ENCODE data around the gene RSPO4. TPM values are rescaled to one million over a fixed set of nuclear protein-coding genes. Genes with fewer than 3 reads are reported as not detected.

RSPO4 gene
- total RNA-seq, 1 experiment from 2014 or later = 6.7 TPM

- H3T11ph ChIP-seq (ENCODE audit: low read length) = no peak overlapping the region
- H3K79me2 ChIP-seq (ENCODE audit: insufficient read depth, low read length) = no peaks in the 10 kb centered on the region
- H3K9ac ChIP-seq (ENCODE audit: extremely low read depth, insufficient read length, low read length) = no peak overlapping the region
- DNase-seq = peak; percentile 86
- H4K20me1 ChIP-seq (ENCODE audit: control insufficient read depth, insufficient read depth, insufficient read length) = no peaks in the 10 kb centered on the region
- no peak overlapping the region for H2BK5ac ChIP-seq (ENCODE audit: insufficient read length, low read length)
- H3K4me1 Mint-ChIP-seq = peaks cover 9 to 32% of the 10 kb centered on the region in 2 experiments
- H3K79me1 ChIP-seq (ENCODE audit: insufficient read depth, low read depth, low read length, poor library complexity, severe bottlenecking) = no peaks in the 10 kb centered on the region
- peak overlapping the region in 1 of 3 experiments; percentile 72; a peak in 1 of 7 replicates for H3K27ac Mint-ChIP-seq
- no peak overlapping the region for H3K14ac ChIP-seq (ENCODE audit: insufficient read depth, low read length)
- no peak overlapping the region for H3K4me2 ChIP-seq (ENCODE audit: insufficient read depth, insufficient read length, low read length)
- no peaks in the 10 kb centered on the region for H3K23me2 ChIP-seq (ENCODE audit: insufficient read length, low read depth, low read length, poor library complexity, severe bottlenecking)
- H3K23ac ChIP-seq (ENCODE audit: insufficient read length, low read depth, low read length) = no peak overlapping the region
- no peak overlapping the region for H4K5ac ChIP-seq (ENCODE audit: insufficient read length, low read depth, low read length)
- no peak overlapping the region for H2BK120ac ChIP-seq (ENCODE audit: low read depth, low read length, poor library complexity, severe bottlenecking)
- no peak overlapping the region for H3K4me3 Mint-ChIP-seq
- H2BK12ac ChIP-seq (ENCODE audit: insufficient read length, low read depth, low read length) = no peak overlapping the region
- no peaks in the 10 kb centered on the region for H3K9me3 ChIP-seq (ENCODE audit: control insufficient read depth, low read depth, low read length)
- no peak overlapping the region for H4K91ac ChIP-seq (ENCODE audit: insufficient read length, low read depth, low read length)
- H2BK20ac ChIP-seq (ENCODE audit: low read depth, low read length, poor library complexity, severe bottlenecking) = no peak overlapping the region
- H3K36me3 Mint-ChIP-seq (ENCODE audit: insufficient read depth in 1 of 3, low read depth in 3 of 3) = no peaks in the 10 kb centered on the region
- no peak overlapping the region for H3K18ac ChIP-seq (ENCODE audit: insufficient read length, low read depth, low read length)
- H3K27ac ChIP-seq (ENCODE audit: insufficient read length, low read depth, low read length) = no peak overlapping the region
- H3K4ac ChIP-seq (ENCODE audit: low read depth, low read length) = no peak overlapping the region
- no peak overlapping the region for H4K8ac ChIP-seq (replicated peaks; ENCODE audit: insufficient read length, low read depth, low read length)
- H3K9me3 Mint-ChIP-seq = no peaks in the 10 kb centered on the region
- H3K56ac ChIP-seq (ENCODE audit: insufficient read length, low read depth, low read length) = no peak overlapping the region
- H3K27me3 Mint-ChIP-seq (ENCODE audit: low read depth) = peaks cover 15% of the 10 kb centered on the region
- H2BK15ac ChIP-seq (ENCODE audit: low read depth, low read length) = no peak overlapping the region
- no peaks in the 10 kb centered on the region for H3K27me3 ChIP-seq (ENCODE audit: insufficient read depth, low read length)
- TF ChIP-seq, protein P1, sequence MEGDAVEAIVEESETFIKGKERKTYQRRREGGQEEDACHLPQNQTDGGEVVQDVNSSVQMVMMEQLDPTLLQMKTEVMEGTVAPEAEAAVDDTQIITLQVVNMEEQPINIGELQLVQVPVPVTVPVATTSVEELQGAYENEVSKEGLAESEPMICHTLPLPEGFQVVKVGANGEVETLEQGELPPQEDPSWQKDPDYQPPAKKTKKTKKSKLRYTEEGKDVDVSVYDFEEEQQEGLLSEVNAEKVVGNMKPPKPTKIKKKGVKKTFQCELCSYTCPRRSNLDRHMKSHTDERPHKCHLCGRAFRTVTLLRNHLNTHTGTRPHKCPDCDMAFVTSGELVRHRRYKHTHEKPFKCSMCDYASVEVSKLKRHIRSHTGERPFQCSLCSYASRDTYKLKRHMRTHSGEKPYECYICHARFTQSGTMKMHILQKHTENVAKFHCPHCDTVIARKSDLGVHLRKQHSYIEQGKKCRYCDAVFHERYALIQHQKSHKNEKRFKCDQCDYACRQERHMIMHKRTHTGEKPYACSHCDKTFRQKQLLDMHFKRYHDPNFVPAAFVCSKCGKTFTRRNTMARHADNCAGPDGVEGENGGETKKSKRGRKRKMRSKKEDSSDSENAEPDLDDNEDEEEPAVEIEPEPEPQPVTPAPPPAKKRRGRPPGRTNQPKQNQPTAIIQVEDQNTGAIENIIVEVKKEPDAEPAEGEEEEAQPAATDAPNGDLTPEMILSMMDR (conservative IDR thresholded peaks at IDR 0.05) = peak; percentile 97
- H3K4me1 ChIP-seq (ENCODE audit: insufficient read depth, low read length) = no peaks in the 10 kb centered on the region
- no peak overlapping the region for H2AK5ac ChIP-seq (ENCODE audit: insufficient read length, low read length)
- no peak overlapping the region for H2AFZ ChIP-seq (ENCODE audit: low read length)
- no CpG with 5 or more reads among the region's 13 CpGs for WGBS (ENCODE audit: extremely low coverage, insufficient read length, low lambda C conversion rate)
Measured at GRCh38 chr20:956330-956951, 45.7 kb downstream of the RSPO4 start.

All from H9 (cell line).